Panc1 (cell line): ENCODE results near the gene UPK3BL2. TPM values are rescaled to one million over a fixed set of nuclear protein-coding genes. Genes with fewer than 3 reads are reported as not detected.
"Not testable (repeated sequence)": the region's sequence is repeated elsewhere in the genome, so short reads cannot be mapped to it uniquely, and the experiment has no call there.

Experiments used
- ATAC-seq: fragments of 200-7000 bp; cut with Tn5 transposase; 2 replicates; pipeline ENCODE4 v1.9.1; 2020; ENCODE audit warnings: mild to moderate bottlenecking, moderate library complexity
- BruUV-seq: library from RNA; stranded (reverse); fragments of 400-500 nt; replicated peaks from 2 replicates; lab custom pipeline; 2021; lab: Mats Ljungman, UMichigan
- CTCF ChIA-PET: fragments of 300-600 bp; sonication (Branson Sonifier 250); formaldehyde crosslinking; loops from one replicate; lab custom pipeline; 2022; ENCODE audit warnings: antibody characterized with exemption; lab: Charles Lee
- POLR2A ChIA-PET: fragments of 300-600 bp; sonication (Branson Sonifier 250); formaldehyde crosslinking; loops from one replicate; lab custom pipeline; 2022; ENCODE audit warnings: antibody characterized with exemption; lab: Charles Lee
- DNase-seq: peaks from one replicate; pipeline ENCODE4 v3.0.0-alpha.2; 2010; ENCODE audit warnings: low read depth, low spot score
- H3K27ac ChIP-seq: 2 replicates; pipeline ENCODE4 v1.5.1; 2011; ENCODE audit warnings: mild to moderate bottlenecking, low read length, inconsistent platforms
- H3K27me3 ChIP-seq: fragments of 200-500 bp; sonication (Bioruptor generic); 2 replicates; pipeline ENCODE4 v1.6.0; 2014; ENCODE audit warnings: low read length, inconsistent platforms; ENCODE audit not compliant: control insufficient read depth, insufficient read depth
- H3K36me3 ChIP-seq: fragments of 200-500 bp; sonication (Bioruptor generic); 2 replicates; pipeline ENCODE4 v1.5.1; 2014; ENCODE audit warnings: inconsistent platforms, mild to moderate bottlenecking, low read length, moderate library complexity; ENCODE audit not compliant: control insufficient read depth, insufficient read depth
- H3K4me1 ChIP-seq: 2 replicates; pipeline ENCODE4 v1.5.1; 2011; ENCODE audit warnings: inconsistent platforms, mild to moderate bottlenecking, low read length, moderate library complexity; ENCODE audit not compliant: control insufficient read depth, insufficient read depth
- H3K4me3 ChIP-seq, 2 experiments: 2 replicates each; pipeline ENCODE4 v1.5.1; 2011 to 2012; ENCODE audit warnings: low read depth in 2 of 2, low read length in 2 of 2, mild to moderate bottlenecking in 2 of 2, inconsistent platforms in 1 of 2, moderate library complexity in 1 of 2
- H3K9me3 ChIP-seq: fragments of 200-500 bp; sonication (Bioruptor generic); 2 replicates; pipeline ENCODE4 v1.5.1; 2014; ENCODE audit warnings: low read depth, mild to moderate bottlenecking, inconsistent platforms, low read length, moderate library complexity; ENCODE audit not compliant: control insufficient read depth, insufficient read depth
- in situ Hi-C: cut with HindIII; loops from 2 replicates; pipeline ENCODE4 v1.10.0; 2016; ENCODE audit warnings: low sequenced_read_pairs, low pct_unique_long_range_greater_than_20kb
- intact Hi-C: fragments of 100-400 bp; cut with micrococcal nuclease; formaldehyde crosslinking; loops from one replicate; pipeline ENCODE4 v1.10.0; 2022; ENCODE audit not compliant: unreplicated experiment
- total RNA-seq: library from RNA; stranded (reverse); gene quantifications from one replicate; pipeline ENCODE4 v1.2.1, GENCODE V29; 2021; ENCODE audit not compliant: unreplicated experiment

Gene UPK3BL2
- total RNA-seq, 1 experiment from 2014 or later = 14.4 TPM

- intact Hi-C loops, H3K4me3 ChIP-seq, ATAC-seq, H3K9me3 ChIP-seq, H3K4me1 ChIP-seq, DNase-seq, H3K27ac ChIP-seq, H3K36me3 ChIP-seq, H3K27me3 ChIP-seq, in situ Hi-C loops, POLR2A ChIA-PET, CTCF ChIA-PET: not testable (repeated sequence)
- TSS peak; percentile 36 for BruUV-seq
Observed at GRCh38 chr7:102546353-102546752, 2.9 kb upstream of the UPK3BL2 start.

- POLR2A ChIA-PET, BruUV-seq: not testable (repeated sequence)
Observed at GRCh38 chr7:102545288-102545687, 1.8 kb upstream of the UPK3BL2 start.

GRCh38 chr7:102544372-102544771 is 876 bp upstream of the UPK3BL2 start:
- intact Hi-C loops, H3K27me3 ChIP-seq, POLR2A ChIA-PET, H3K4me3 ChIP-seq, H3K9me3 ChIP-seq, ATAC-seq, H3K27ac ChIP-seq, in situ Hi-C loops, CTCF ChIA-PET, BruUV-seq, DNase-seq, H3K4me1 ChIP-seq, H3K36me3 ChIP-seq: not testable (repeated sequence)

More at GRCh38 chr7:102545288-102545687, 1.8 kb upstream of the UPK3BL2 start:
- CTCF ChIA-PET, H3K9me3 ChIP-seq, H3K27me3 ChIP-seq, H3K4me3 ChIP-seq, intact Hi-C loops, ATAC-seq, in situ Hi-C loops, H3K36me3 ChIP-seq, H3K4me1 ChIP-seq, DNase-seq, H3K27ac ChIP-seq: not testable (repeated sequence)

GRCh38 chr7:102542771-102543170 is 725 bp downstream of the UPK3BL2 start:
- DNase-seq, H3K27ac ChIP-seq, POLR2A ChIA-PET, in situ Hi-C loops, H3K4me1 ChIP-seq, BruUV-seq, ATAC-seq, H3K4me3 ChIP-seq, H3K9me3 ChIP-seq, H3K27me3 ChIP-seq, H3K36me3 ChIP-seq, CTCF ChIA-PET, intact Hi-C loops: not testable (repeated sequence)

GRCh38 chr7:102542083-102542482 is 1.4 kb downstream of the UPK3BL2 start:
- H3K4me3 ChIP-seq, H3K27me3 ChIP-seq, ATAC-seq, intact Hi-C loops, DNase-seq, H3K27ac ChIP-seq, H3K9me3 ChIP-seq, POLR2A ChIA-PET, in situ Hi-C loops, H3K4me1 ChIP-seq, CTCF ChIA-PET, BruUV-seq, H3K36me3 ChIP-seq: not testable (repeated sequence)

- H3K27me3 ChIP-seq, H3K27ac ChIP-seq, in situ Hi-C loops, intact Hi-C loops, POLR2A ChIA-PET, H3K9me3 ChIP-seq, CTCF ChIA-PET, H3K4me1 ChIP-seq, BruUV-seq, H3K4me3 ChIP-seq, DNase-seq, H3K36me3 ChIP-seq: not testable (repeated sequence)
- 0 out of 2 replicates have a peak, but pooled peaks have one; percentile 8 for ATAC-seq
Observed at GRCh38 chr7:102540604-102541003, 2.9 kb downstream of the UPK3BL2 start.

GRCh38 chr7:102535062-102535615 is 8.4 kb downstream of the UPK3BL2 start:
- in situ Hi-C loops, H3K4me1 ChIP-seq, POLR2A ChIA-PET, BruUV-seq, H3K9me3 ChIP-seq, intact Hi-C loops, H3K4me3 ChIP-seq, ATAC-seq, CTCF ChIA-PET, H3K36me3 ChIP-seq, DNase-seq, H3K27me3 ChIP-seq, H3K27ac ChIP-seq: not testable (repeated sequence)
